ENCODE data around the gene NLGN2.

DNA sequence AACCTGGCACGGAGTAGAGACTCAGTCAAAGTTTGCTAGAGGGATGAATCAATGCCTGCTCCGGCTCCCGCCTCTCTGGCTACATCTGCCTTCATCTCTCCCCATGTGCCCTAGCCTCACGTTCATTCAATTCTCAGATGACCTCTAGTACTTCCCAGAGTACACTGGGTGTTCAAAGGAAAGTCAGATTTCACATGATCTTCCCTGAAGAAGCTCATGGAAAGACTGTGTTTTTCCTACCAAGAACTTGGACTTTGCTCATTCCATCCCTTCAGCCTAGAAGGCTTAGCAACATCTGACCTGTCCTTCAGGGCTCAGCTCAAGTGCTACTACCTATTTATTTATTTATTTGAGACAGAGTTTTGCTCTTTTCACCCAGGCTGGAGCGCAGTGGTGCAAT, 37.8 kb upstream of the NLGN2 start:
- TF ChIP-seq, protein P1, sequence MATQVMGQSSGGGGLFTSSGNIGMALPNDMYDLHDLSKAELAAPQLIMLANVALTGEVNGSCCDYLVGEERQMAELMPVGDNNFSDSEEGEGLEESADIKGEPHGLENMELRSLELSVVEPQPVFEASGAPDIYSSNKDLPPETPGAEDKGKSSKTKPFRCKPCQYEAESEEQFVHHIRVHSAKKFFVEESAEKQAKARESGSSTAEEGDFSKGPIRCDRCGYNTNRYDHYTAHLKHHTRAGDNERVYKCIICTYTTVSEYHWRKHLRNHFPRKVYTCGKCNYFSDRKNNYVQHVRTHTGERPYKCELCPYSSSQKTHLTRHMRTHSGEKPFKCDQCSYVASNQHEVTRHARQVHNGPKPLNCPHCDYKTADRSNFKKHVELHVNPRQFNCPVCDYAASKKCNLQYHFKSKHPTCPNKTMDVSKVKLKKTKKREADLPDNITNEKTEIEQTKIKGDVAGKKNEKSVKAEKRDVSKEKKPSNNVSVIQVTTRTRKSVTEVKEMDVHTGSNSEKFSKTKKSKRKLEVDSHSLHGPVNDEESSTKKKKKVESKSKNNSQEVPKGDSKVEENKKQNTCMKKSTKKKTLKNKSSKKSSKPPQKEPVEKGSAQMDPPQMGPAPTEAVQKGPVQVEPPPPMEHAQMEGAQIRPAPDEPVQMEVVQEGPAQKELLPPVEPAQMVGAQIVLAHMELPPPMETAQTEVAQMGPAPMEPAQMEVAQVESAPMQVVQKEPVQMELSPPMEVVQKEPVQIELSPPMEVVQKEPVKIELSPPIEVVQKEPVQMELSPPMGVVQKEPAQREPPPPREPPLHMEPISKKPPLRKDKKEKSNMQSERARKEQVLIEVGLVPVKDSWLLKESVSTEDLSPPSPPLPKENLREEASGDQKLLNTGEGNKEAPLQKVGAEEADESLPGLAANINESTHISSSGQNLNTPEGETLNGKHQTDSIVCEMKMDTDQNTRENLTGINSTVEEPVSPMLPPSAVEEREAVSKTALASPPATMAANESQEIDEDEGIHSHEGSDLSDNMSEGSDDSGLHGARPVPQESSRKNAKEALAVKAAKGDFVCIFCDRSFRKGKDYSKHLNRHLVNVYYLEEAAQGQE (IDR thresholded peaks at IDR 0.05; ENCODE audit: low read depth): no peak
- TF ChIP-seq, protein P2, sequence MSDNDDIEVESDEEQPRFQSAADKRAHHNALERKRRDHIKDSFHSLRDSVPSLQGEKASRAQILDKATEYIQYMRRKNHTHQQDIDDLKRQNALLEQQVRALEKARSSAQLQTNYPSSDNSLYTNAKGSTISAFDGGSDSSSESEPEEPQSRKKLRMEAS (IDR thresholded peaks at IDR 0.05): no peak
- TF ChIP-seq YY1 (IDR thresholded peaks at IDR 0.05; ENCODE audit: low read depth) (no peak), EGR1 (IDR thresholded peaks at IDR 0.05) (no peak), EP300 (IDR thresholded peaks at IDR 0.05; ENCODE audit: borderline replicate concordance) (no peak), NFIC (IDR thresholded peaks at IDR 0.05) (no peak), TEAD4 (IDR thresholded peaks at IDR 0.05) (no peak), FOXM1 (IDR thresholded peaks at IDR 0.05; ENCODE audit: borderline replicate concordance, low read depth) (no peak), CREB1 (IDR thresholded peaks at IDR 0.05; ENCODE audit: low read depth) (no peak)
